ENCODE data around the gene KRTAP23-1.

GRCh38 chr21:30320215-30320614 is 28.2 kb downstream of the KRTAP23-1 start, which contains the start of gene KRTAP26-1:
- TF ChIP-seq CTCF (IDR thresholded peaks at IDR 0.05; ENCODE audit: low read depth, low read length, missing input control) = no peak
- no peak for TF ChIP-seq TAF1 (conservative IDR thresholded peaks at IDR 0.05)
- no peak for TF ChIP-seq ZBTB33 (IDR thresholded peaks at IDR 0.05)
